BE2C (cell line): ENCODE results near the gene MBNL1.

Source experiments
- DNase-seq: peaks from one replicate; pipeline ENCODE4 v3.0.0-alpha.2; 2020
- H3K27me3 ChIP-seq: fragments of 250-450 bp; sonication (Bioruptor Pico); 2 replicates; pipeline ENCODE4 v1.5.1; 2020; ENCODE audit warnings: mild to moderate bottlenecking
- H3K36me3 ChIP-seq: fragments of 250-450 bp; sonication (Bioruptor Pico); 2 replicates; pipeline ENCODE4 v1.5.1; 2020; ENCODE audit warnings: mild to moderate bottlenecking
- H3K4me1 ChIP-seq: fragments of 250-450 bp; sonication (Bioruptor Pico); 2 replicates; pipeline ENCODE4 v1.5.1; 2020
- H3K4me3 ChIP-seq: 2 replicates; pipeline ENCODE4 v1.5.1; 2011; ENCODE audit warnings: low read depth, low read length
- H3K9me3 ChIP-seq: fragments of 250-450 bp; sonication (Bioruptor Pico); 2 replicates; pipeline ENCODE4 v1.5.1; 2020
- TF ChIP-seq, protein P1 (sequence below): IDR thresholded peaks from 2 replicates; pipeline ENCODE4 v1.5.1; 2012; ENCODE audit warnings: mild to moderate bottlenecking, low read depth, low read length

The MBNL1 gene

GRCh38 chr3:152260529-152260928 is 8.2 kb upstream of the MBNL1 start:
- no peak for DNase-seq
- no peaks in the 10 kb centered on the region for H3K27me3 ChIP-seq
- TF ChIP-seq, protein P1, sequence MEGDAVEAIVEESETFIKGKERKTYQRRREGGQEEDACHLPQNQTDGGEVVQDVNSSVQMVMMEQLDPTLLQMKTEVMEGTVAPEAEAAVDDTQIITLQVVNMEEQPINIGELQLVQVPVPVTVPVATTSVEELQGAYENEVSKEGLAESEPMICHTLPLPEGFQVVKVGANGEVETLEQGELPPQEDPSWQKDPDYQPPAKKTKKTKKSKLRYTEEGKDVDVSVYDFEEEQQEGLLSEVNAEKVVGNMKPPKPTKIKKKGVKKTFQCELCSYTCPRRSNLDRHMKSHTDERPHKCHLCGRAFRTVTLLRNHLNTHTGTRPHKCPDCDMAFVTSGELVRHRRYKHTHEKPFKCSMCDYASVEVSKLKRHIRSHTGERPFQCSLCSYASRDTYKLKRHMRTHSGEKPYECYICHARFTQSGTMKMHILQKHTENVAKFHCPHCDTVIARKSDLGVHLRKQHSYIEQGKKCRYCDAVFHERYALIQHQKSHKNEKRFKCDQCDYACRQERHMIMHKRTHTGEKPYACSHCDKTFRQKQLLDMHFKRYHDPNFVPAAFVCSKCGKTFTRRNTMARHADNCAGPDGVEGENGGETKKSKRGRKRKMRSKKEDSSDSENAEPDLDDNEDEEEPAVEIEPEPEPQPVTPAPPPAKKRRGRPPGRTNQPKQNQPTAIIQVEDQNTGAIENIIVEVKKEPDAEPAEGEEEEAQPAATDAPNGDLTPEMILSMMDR: no peak
- no peaks in the 10 kb centered on the region for H3K36me3 ChIP-seq
- no peak overlapping the region for H3K4me3 ChIP-seq
- H3K9me3 ChIP-seq: no peaks in the 10 kb centered on the region; the same call in 1 of the 2 replicates
- no peaks in the 10 kb centered on the region for H3K4me1 ChIP-seq

GRCh38 chr3:152261329-152261728 is 7.4 kb upstream of the MBNL1 start:
- H3K27me3 ChIP-seq: no peaks in the 10 kb centered on the region
- TF ChIP-seq, protein P1: no peak

GRCh38 chr3:152263711-152264110 is 5.0 kb upstream of the MBNL1 start:
- Histone ChIP-seq H3K36me3 (no peaks in the 10 kb centered on the region), H3K4me3 (no peak overlapping the region), H3K4me1 (peaks cover 5% of the 10 kb centered on the region), H3K9me3 (no peaks in the 10 kb centered on the region), H3K27me3 (no peaks in the 10 kb centered on the region)
- DNase-seq: no peak
- TF ChIP-seq, protein P1: no peak

More at GRCh38 chr3:152261329-152261728, 7.4 kb upstream of the MBNL1 start:
- Histone ChIP-seq H3K9me3 (no peaks in the 10 kb centered on the region; the same call in 1 of the 2 replicates), H3K4me1 (no peaks in the 10 kb centered on the region), H3K4me3 (no peak overlapping the region), H3K36me3 (no peaks in the 10 kb centered on the region)
- DNase-seq: no peak

DNA sequence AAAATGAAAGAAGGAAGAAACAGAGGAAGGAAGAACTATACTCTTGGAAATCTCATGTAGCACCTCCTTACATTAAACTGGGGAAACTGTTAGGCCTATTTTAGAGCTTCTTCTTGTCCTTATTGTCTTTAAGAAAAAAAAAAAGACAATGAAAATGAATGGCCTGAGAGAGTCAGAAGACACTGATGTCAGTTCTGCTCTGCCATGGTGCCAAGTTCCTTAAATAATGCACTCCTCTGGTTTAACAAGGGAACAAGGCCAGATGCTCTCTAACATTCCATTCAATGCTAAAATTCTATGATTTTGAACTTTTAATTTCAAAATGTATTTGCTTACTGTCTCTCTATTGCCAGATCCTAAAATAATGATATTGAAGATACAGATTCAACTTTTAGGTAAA is 4.4 kb upstream of the MBNL1 start:
- H3K4me1 ChIP-seq: peaks cover 5% of the 10 kb centered on the region
- H3K9me3 ChIP-seq: no peaks in the 10 kb centered on the region
- DNase-seq: no peak
- TF ChIP-seq, protein P1: no peak
- H3K27me3 ChIP-seq: no peaks in the 10 kb centered on the region
- no peak overlapping the region for H3K4me3 ChIP-seq
- H3K36me3 ChIP-seq: 0 out of 2 replicates have a peak, but pooled peaks cover 3% of the 10 kb centered on the region

GRCh38 chr3:152266221-152266995 is 2.3 kb upstream of the MBNL1 start:
- Histone ChIP-seq H3K4me3 (no peak overlapping the region), H3K4me1 (peaks cover 5% of the 10 kb centered on the region), H3K9me3 (no peaks in the 10 kb centered on the region), H3K36me3 (0 out of 2 replicates have a peak, but pooled peaks cover 3% of the 10 kb centered on the region), H3K27me3 (no peaks in the 10 kb centered on the region)
- TF ChIP-seq, protein P1: no peak
- no peak for DNase-seq
